B cell (primary cell): ENCODE data around the gene DLG1. TPM values are rescaled to one million over a fixed set of nuclear protein-coding genes. Genes with fewer than 3 reads are reported as not detected.

ENCODE experiments used
- ATAC-seq: fragments of 200-7000 bp; cut with Tn5 transposase; one replicate; pipeline ENCODE4 v1.10.0; 2021; ENCODE audit warnings: low read depth, mild to moderate bottlenecking, moderate number of reproducible peaks, moderate library complexity
- CTCF ChIA-PET: fragments of 350-600 bp; sonication (Branson Sonifier 250); formaldehyde crosslinking; loops from one replicate; lab custom pipeline; 2021; ENCODE audit warnings: antibody characterized with exemption, inconsistent platforms; lab: Charles Lee
- POLR2A ChIA-PET: fragments of 350-600 bp; sonication (Branson Sonifier 250); formaldehyde crosslinking; loops from one replicate; lab custom pipeline; 2021; ENCODE audit warnings: antibody characterized with exemption; lab: Charles Lee
- DNase-seq: peaks from one replicate; pipeline ENCODE4 v3.0.0; 2013
- H2AFZ ChIP-seq: 2 replicates; pipeline ENCODE4 v1.6.1; 2012; ENCODE audit warnings: mild to moderate bottlenecking, low read depth, low read length; ENCODE audit not compliant: insufficient read depth, poor library complexity, severe bottlenecking
- H3K27ac ChIP-seq, 2 donors: 1 replicate in 1 of 2; 2 replicates in 1 of 2; pipeline ENCODE4 v1.5.1; 2012 to 2013; ENCODE audit warnings: low read length in 2 of 2, mild to moderate bottlenecking in 2 of 2, moderate library complexity in 1 of 2
- H3K27me3 ChIP-seq, 4 experiments: fragments of 200-600 bp in 1 of 4; sonication (generic) in 1 of 4; replicated peaks in 1 of 4; 1 replicate in 2 of 4; 2 replicates in 2 of 4; pipeline versions ENCODE4 v1.6.1 to v1.7.0; 2013 to 2016; ENCODE audit warnings: low read length in 3 of 4, mild to moderate bottlenecking in 2 of 4, mixed read lengths in 1 of 4, moderate library complexity in 1 of 4; ENCODE audit not compliant: insufficient read depth in 4 of 4, control insufficient read depth in 3 of 4; ENCODE audit errors: control extremely low read depth in 1 of 4
- H3K36me3 ChIP-seq, 2 experiments: replicated peaks in 1 of 2; 1 replicate in 1 of 2; 2 replicates in 1 of 2; pipeline versions ENCODE4 v1.6.1 to v1.7.1; 2013; ENCODE audit warnings: low read length in 1 of 2; ENCODE audit not compliant: insufficient read depth in 2 of 2, control insufficient read depth in 1 of 2; ENCODE audit errors: control extremely low read depth in 1 of 2, extremely low read depth in 1 of 2
- H3K4me1 ChIP-seq, 2 donors: fragments of 200-600 bp in 1 of 2; sonication (generic) in 1 of 2; 1 replicate in 1 of 2; 2 replicates in 1 of 2; pipeline versions ENCODE4 v1.5.1 to v1.6.1; 2013 to 2017; ENCODE audit warnings: low read length in 2 of 2; ENCODE audit not compliant: control insufficient read depth in 2 of 2, insufficient read depth in 2 of 2
- H3K4me2 ChIP-seq: replicated peaks from 2 replicates; pipeline ENCODE3; 2012; ENCODE audit warnings: mild to moderate bottlenecking, low read depth, low read length; ENCODE audit not compliant: poor library complexity, severe bottlenecking
- H3K4me3 ChIP-seq, 5 experiments: fragments of 200-600 bp in 1 of 5; sonication (generic) in 1 of 5; 1 replicate in 3 of 5; 2 replicates in 2 of 5; pipeline versions ENCODE4 v1.5.1 to v1.7.0; 2011 to 2016; ENCODE audit warnings: low read length in 4 of 5, mild to moderate bottlenecking in 4 of 5, low read depth in 2 of 5, control low read depth in 1 of 5, moderate library complexity in 1 of 5; ENCODE audit not compliant: insufficient read depth in 1 of 5; ENCODE audit errors: control extremely low read depth in 1 of 5, extremely low read depth in 1 of 5
- H3K79me2 ChIP-seq: fragments of 200-600 bp; sonication (generic); one replicate; pipeline ENCODE4 v1.6.0; 2016; ENCODE audit warnings: low read length; ENCODE audit not compliant: control insufficient read depth, insufficient read depth
- H3K9ac ChIP-seq: fragments of 200-600 bp; sonication (generic); 2 replicates; pipeline ENCODE4 v1.6.1; 2017; ENCODE audit warnings: mild to moderate bottlenecking, low read length, moderate library complexity
- H3K9me3 ChIP-seq, 3 donors: one replicate each; pipeline versions ENCODE4 v1.6.1 to v1.7.1; 2013; ENCODE audit warnings: low read length in 2 of 3; ENCODE audit not compliant: control insufficient read depth in 2 of 3, insufficient read depth in 1 of 3; ENCODE audit errors: control extremely low read depth in 1 of 3
- H4K20me1 ChIP-seq: 2 replicates; pipeline ENCODE4 v1.6.0; 2012; ENCODE audit warnings: mild to moderate bottlenecking, low read length; ENCODE audit not compliant: insufficient read depth, control insufficient read depth, poor library complexity, severe bottlenecking
- H3K27ac Mint-ChIP-seq: one replicate; pipeline ENCODE4 v1.8.0; 2021; ENCODE audit warnings: mixed read lengths
- H3K27me3 Mint-ChIP-seq: one replicate; pipeline ENCODE4 v1.8.0; 2021; ENCODE audit warnings: mixed read lengths
- H3K4me1 Mint-ChIP-seq: one replicate; pipeline ENCODE4 v1.8.0; 2021; ENCODE audit warnings: mixed read lengths
- H3K4me3 Mint-ChIP-seq: one replicate; pipeline ENCODE4 v1.8.0; 2021; ENCODE audit warnings: mixed read lengths
- H3K9me3 Mint-ChIP-seq: one replicate; pipeline ENCODE4 v1.8.0; 2022; ENCODE audit warnings: mixed read lengths; ENCODE audit not compliant: insufficient read depth
- EZH2 ChIP-seq: IDR thresholded peaks from 2 replicates; pipeline ENCODE4 v1.6.1; 2012; ENCODE audit warnings: borderline replicate concordance, low read depth, mild to moderate bottlenecking, moderate library complexity, low read length; ENCODE audit not compliant: insufficient read depth, poor library complexity, severe bottlenecking
- WGBS: methylation state at CpG from one replicate; pipeline ENCODE4 v1.1.5; 2013; ENCODE audit warnings: missing lambda C conversion rate; ENCODE audit not compliant: insufficient coverage; 5-methylcytosine and 5-hydroxymethylcytosine counted together
- intact Hi-C: fragments of 100-400 bp; cut with micrococcal nuclease; formaldehyde crosslinking; loops from one replicate; pipeline ENCODE4 v1.10.0; 2022
- polyA plus RNA-seq: library from polyadenylated mRNA; depleted of rRNA; stranded (reverse); fragments of >200 nt; gene quantifications from 2 replicates; pipeline ENCODE4 v1.2.3, GENCODE V29; 2012
- total RNA-seq, 2 donors: library from RNA; stranded (reverse); fragments of 120-200 nt in 1 of 2; gene quantifications; 1 replicate in 1 of 2; 2 replicates in 1 of 2; pipeline versions ENCODE4 v1.2.3 to v1.2.4, GENCODE V29; 2013 to 2022
- TF ChIP-seq, protein P1 (sequence below): fragments of 200-600 bp; IDR thresholded peaks from one replicate; pipeline ENCODE4 v1.8.0; 2022; ENCODE audit warnings: antibody characterized with exemption, mild to moderate bottlenecking

DLG1 gene
- total and polyA plus RNA-seq, 2 donors (not counting 1 experiment from before 2014, with no cell fraction given) = 23.4 to 114 TPM

DNA sequence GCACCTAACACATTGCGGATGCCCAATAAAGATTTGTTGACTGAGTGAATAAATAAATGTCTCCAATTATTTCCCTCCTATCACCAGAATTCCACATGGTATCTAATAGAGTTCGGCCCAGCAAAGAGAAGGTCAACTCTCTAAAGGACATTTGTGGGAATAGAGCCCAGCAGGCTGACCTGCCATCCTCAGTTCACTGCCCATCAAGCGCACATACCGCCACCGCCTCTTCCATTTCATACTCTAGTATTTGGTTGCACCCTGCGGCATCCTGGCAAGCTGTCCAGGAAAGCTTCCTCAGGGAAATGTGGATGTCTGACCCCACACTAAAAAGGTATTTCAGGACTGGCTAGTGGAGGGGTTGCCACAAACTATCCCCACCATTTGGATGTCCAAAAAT, 29.8 kb upstream of the DLG1 start:
- DNase-seq (no peak), ATAC-seq (no peak)
- intact Hi-C loops = no loop called here
- no peaks in the 10 kb centered on the region for H3K4me1 Mint-ChIP-seq
- Histone ChIP-seq H3K79me2 (no peaks in the 10 kb centered on the region), H3K9me3 (no peaks in the 10 kb centered on the region), H3K4me2 (no peak overlapping the region), H3K27ac (no peak overlapping the region), H2AFZ (no peak overlapping the region), H3K4me3 (no peak overlapping the region), H3K9ac (no peak overlapping the region), H4K20me1 (no peaks in the 10 kb centered on the region), H3K4me1 (no peaks in the 10 kb centered on the region), H3K36me3 (no peaks in the 10 kb centered on the region), H3K27me3 (peaks cover 0 to 6% (median 3%) of the 10 kb centered on the region in 4 experiments)
- ChIA-PET POLR2A (no interaction called here), CTCF (no interaction called here)
- H3K27me3 Mint-ChIP-seq = peaks cover 26% of the 10 kb centered on the region
- no peaks in the 10 kb centered on the region for H3K9me3 Mint-ChIP-seq
- H3K4me3 Mint-ChIP-seq = no peak overlapping the region
- TF ChIP-seq, protein P1, sequence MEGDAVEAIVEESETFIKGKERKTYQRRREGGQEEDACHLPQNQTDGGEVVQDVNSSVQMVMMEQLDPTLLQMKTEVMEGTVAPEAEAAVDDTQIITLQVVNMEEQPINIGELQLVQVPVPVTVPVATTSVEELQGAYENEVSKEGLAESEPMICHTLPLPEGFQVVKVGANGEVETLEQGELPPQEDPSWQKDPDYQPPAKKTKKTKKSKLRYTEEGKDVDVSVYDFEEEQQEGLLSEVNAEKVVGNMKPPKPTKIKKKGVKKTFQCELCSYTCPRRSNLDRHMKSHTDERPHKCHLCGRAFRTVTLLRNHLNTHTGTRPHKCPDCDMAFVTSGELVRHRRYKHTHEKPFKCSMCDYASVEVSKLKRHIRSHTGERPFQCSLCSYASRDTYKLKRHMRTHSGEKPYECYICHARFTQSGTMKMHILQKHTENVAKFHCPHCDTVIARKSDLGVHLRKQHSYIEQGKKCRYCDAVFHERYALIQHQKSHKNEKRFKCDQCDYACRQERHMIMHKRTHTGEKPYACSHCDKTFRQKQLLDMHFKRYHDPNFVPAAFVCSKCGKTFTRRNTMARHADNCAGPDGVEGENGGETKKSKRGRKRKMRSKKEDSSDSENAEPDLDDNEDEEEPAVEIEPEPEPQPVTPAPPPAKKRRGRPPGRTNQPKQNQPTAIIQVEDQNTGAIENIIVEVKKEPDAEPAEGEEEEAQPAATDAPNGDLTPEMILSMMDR = no peak
- TF ChIP-seq EZH2 = no peak
- no peak overlapping the region for H3K27ac Mint-ChIP-seq
- 96% methylated on average over 4 of the region's 6 CpGs for WGBS

GRCh38 chr3:197327701-197328100, 29.3 kb upstream of the DLG1 start:
- H3K9me3 Mint-ChIP-seq = no peaks in the 10 kb centered on the region
- intact Hi-C loops = no loop called here
- CTCF ChIA-PET = no interaction called here
- Histone ChIP-seq H2AFZ (no peak overlapping the region), H3K9me3 (no peaks in the 10 kb centered on the region), H3K79me2 (no peaks in the 10 kb centered on the region), H3K27me3 (peaks cover 0 to 6% (median 3%) of the 10 kb centered on the region in 4 experiments), H4K20me1 (no peaks in the 10 kb centered on the region), H3K4me1 (no peaks in the 10 kb centered on the region), H3K4me2 (no peak overlapping the region), H3K4me3 (no peak overlapping the region), H3K27ac (no peak overlapping the region), H3K36me3 (no peaks in the 10 kb centered on the region), H3K9ac (no peak overlapping the region)
- no peaks in the 10 kb centered on the region for H3K4me1 Mint-ChIP-seq
- DNase-seq (no peak), ATAC-seq (no peak)
- H3K4me3 Mint-ChIP-seq = no peak overlapping the region
- POLR2A ChIA-PET = no interaction called here
- no peak for TF ChIP-seq EZH2
- TF ChIP-seq, protein P1 = no peak
- H3K27me3 Mint-ChIP-seq = peaks cover 27% of the 10 kb centered on the region
- H3K27ac Mint-ChIP-seq = no peak overlapping the region
- WGBS = 50% methylated on average over 2 of the region's 3 CpGs
